Measurements from ENCODE around the gene LRRC74A.

GRCh38 chr14:76866456-76866855 is 40.2 kb downstream of the LRRC74A start:
- TF ChIP-seq POLR2A (IDR thresholded peaks at IDR 0.05), result no peak
- no peak for TF ChIP-seq CTCF (IDR thresholded peaks at IDR 0.05)

All from body of pancreas (tissue), 4 donors.